Suprapubic skin (tissue), 4 donors: Measurements from ENCODE around the gene SEMA3D. TPM values are rescaled to one million over a fixed set of nuclear protein-coding genes. Genes with fewer than 3 reads are reported as not detected.

Source experiments
- DNase-seq, 2 donors: peaks; one replicate each; pipeline ENCODE4 v3.0.0-alpha.2; 2019; ENCODE audit warnings: low spot score in 2 of 2
- H3K27ac ChIP-seq: fragments of 200-600 bp; sonication (generic); one replicate; pipeline ENCODE4 v1.5.1; 2019
- H3K27me3 ChIP-seq: fragments of 200-600 bp; sonication (generic); one replicate; pipeline ENCODE4 v1.5.1; 2019
- H3K36me3 ChIP-seq: fragments of 200-600 bp; sonication (generic); one replicate; pipeline ENCODE4 v1.5.1; 2019
- H3K4me1 ChIP-seq: fragments of 200-600 bp; sonication (generic); one replicate; pipeline ENCODE4 v1.5.1; 2019
- H3K4me3 ChIP-seq: fragments of 200-600 bp; sonication (generic); one replicate; pipeline ENCODE4 v1.5.1; 2019; ENCODE audit warnings: mild to moderate bottlenecking
- H3K9me3 ChIP-seq: fragments of 200-600 bp; sonication (generic); one replicate; pipeline ENCODE4 v1.5.1; 2019
- EP300 ChIP-seq: sonication (generic); formaldehyde crosslinking; IDR thresholded peaks from one replicate; pipeline ENCODE4 v1.6.1; 2017; ENCODE audit warnings: antibody characterized with exemption
- POLR2A ChIP-seq, 2 donors: fragments of 450-650 bp; IDR thresholded peaks; one replicate each; pipeline ENCODE4 v1.6.1; 2017; ENCODE audit warnings: antibody characterized with exemption in 2 of 2, mild to moderate bottlenecking in 2 of 2, moderate library complexity in 2 of 2
- POLR2AphosphoS5 ChIP-seq, 3 donors: sonication (generic); formaldehyde crosslinking; IDR thresholded peaks; one replicate each; pipeline ENCODE4 v1.6.1; 2017; ENCODE audit warnings: antibody characterized with exemption in 3 of 3
- WGBS: methylation state at CpG from one replicate; pipeline ENCODE4 v1.1.5; 2018; 5-methylcytosine and 5-hydroxymethylcytosine counted together
- total RNA-seq, 4 donors: library from RNA; depleted of rRNA; stranded (reverse); fragments of >200 nt; gene quantifications; one replicate each; pipeline ENCODE4 v1.1.0, GENCODE V29; 2016
- TF ChIP-seq, protein P1 (sequence below), 2 donors: fragments of 200-600 bp in 1 of 2; fragments of 450-650 bp in 1 of 2; sonication (generic) in 1 of 2; IDR thresholded peaks; one replicate each; pipeline ENCODE4 v1.5.1; 2016 to 2019; ENCODE audit warnings: antibody characterized with exemption in 2 of 2, mild to moderate bottlenecking in 1 of 2, moderate library complexity in 1 of 2

The SEMA3D gene
- total RNA-seq, 4 donors from 2014 or later, result 1.9 to 5.9 (median 3.6) TPM

DNA sequence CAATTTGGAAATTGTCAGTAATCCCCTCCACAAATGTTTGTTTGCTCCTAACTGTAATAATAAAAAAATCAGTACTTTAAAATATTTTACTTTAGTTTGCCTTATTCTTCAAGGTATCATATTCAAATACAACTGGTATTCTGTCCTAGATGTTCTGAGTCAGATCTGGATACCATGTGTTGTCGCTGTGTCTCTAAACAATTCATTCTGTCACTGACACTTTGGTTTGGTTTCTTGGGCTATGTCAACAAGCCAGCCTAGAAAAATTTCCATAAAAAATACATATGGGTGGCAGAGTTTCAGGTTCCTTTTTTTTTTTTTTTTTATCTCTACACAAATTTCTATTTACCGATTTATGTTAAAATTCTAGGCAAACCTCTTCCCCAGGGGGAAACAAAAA, 33.2 kb upstream of the SEMA3D start:
- no peaks in the 10 kb centered on the region for H3K4me1 ChIP-seq
- no peak overlapping the region for H3K4me3 ChIP-seq
- no peaks in the 10 kb centered on the region for H3K9me3 ChIP-seq
- no peaks in the 10 kb centered on the region for H3K36me3 ChIP-seq
- no peak overlapping the region for H3K27ac ChIP-seq
- no peak for DNase-seq
- WGBS, result 71% methylated on average over 2 of the region's 2 CpGs
- TF ChIP-seq POLR2AphosphoS5 (IDR thresholded peaks at IDR 0.05), result no peak
- no peak for TF ChIP-seq POLR2A (IDR thresholded peaks at IDR 0.05)
- TF ChIP-seq, protein P1, sequence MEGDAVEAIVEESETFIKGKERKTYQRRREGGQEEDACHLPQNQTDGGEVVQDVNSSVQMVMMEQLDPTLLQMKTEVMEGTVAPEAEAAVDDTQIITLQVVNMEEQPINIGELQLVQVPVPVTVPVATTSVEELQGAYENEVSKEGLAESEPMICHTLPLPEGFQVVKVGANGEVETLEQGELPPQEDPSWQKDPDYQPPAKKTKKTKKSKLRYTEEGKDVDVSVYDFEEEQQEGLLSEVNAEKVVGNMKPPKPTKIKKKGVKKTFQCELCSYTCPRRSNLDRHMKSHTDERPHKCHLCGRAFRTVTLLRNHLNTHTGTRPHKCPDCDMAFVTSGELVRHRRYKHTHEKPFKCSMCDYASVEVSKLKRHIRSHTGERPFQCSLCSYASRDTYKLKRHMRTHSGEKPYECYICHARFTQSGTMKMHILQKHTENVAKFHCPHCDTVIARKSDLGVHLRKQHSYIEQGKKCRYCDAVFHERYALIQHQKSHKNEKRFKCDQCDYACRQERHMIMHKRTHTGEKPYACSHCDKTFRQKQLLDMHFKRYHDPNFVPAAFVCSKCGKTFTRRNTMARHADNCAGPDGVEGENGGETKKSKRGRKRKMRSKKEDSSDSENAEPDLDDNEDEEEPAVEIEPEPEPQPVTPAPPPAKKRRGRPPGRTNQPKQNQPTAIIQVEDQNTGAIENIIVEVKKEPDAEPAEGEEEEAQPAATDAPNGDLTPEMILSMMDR (IDR thresholded peaks at IDR 0.05), result no peak
- TF ChIP-seq EP300, result no peak
- no peaks in the 10 kb centered on the region for H3K27me3 ChIP-seq

DNA sequence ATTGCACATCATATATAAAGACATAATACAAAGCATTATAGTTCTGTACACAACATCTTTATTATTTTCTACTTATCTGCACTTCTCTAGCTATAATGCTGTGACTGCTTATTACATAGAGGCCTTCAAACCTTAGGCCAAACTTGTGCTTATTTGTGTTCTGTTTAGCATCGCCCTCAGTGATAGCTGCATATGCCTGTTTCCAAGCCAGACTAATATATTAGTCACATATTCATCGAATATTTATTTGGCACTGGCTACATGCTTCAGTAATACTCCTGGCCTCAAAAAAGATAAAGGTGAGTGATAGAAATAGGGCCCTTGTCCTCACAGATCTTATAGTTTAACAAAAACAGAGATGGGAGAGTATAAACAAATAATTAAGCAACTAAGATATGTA, 30.2 kb upstream of the SEMA3D start:
- TF ChIP-seq POLR2A (IDR thresholded peaks at IDR 0.05) (no peak), POLR2AphosphoS5 (IDR thresholded peaks at IDR 0.05) (no peak), EP300 (no peak)
- TF ChIP-seq, protein P1 (IDR thresholded peaks at IDR 0.05), result no peak
- DNase-seq, result no peak
- no peak overlapping the region for H3K4me3 ChIP-seq
- H3K27ac ChIP-seq, result no peak overlapping the region
- no peaks in the 10 kb centered on the region for H3K4me1 ChIP-seq
- WGBS, result 80% methylated on average over 2 of the region's 2 CpGs
- no peaks in the 10 kb centered on the region for H3K9me3 ChIP-seq
- H3K36me3 ChIP-seq, result no peaks in the 10 kb centered on the region
- H3K27me3 ChIP-seq, result no peaks in the 10 kb centered on the region

DNA sequence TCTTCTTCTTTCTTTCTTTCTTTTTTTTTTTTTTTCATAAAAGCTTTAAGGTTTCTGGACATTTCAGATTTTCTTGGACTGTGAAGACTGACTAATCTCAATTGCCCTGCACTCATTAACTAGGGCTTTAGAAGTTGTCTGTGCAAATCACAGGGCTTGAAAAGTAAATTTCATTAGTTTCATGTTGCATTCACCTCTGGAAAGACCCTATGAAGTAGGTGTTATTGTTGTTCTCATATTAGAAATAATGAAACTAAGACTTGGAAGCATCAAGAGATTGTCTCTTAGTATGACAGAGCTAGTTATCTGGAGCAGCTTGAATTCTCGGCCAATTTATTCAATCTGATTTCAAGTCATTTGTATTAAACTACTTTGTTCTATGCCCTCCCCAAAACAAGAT, 28.2 kb upstream of the SEMA3D start:
- Histone ChIP-seq H3K36me3 (no peaks in the 10 kb centered on the region), H3K4me1 (no peaks in the 10 kb centered on the region), H3K9me3 (no peaks in the 10 kb centered on the region), H3K27ac (no peak overlapping the region), H3K4me3 (no peak overlapping the region), H3K27me3 (no peaks in the 10 kb centered on the region)
- DNase-seq, result no peak
- no peak for TF ChIP-seq POLR2A (IDR thresholded peaks at IDR 0.05)
- no peak for TF ChIP-seq EP300
- WGBS, result 97% methylated on average over 1 of the region's 1 CpG

DNA sequence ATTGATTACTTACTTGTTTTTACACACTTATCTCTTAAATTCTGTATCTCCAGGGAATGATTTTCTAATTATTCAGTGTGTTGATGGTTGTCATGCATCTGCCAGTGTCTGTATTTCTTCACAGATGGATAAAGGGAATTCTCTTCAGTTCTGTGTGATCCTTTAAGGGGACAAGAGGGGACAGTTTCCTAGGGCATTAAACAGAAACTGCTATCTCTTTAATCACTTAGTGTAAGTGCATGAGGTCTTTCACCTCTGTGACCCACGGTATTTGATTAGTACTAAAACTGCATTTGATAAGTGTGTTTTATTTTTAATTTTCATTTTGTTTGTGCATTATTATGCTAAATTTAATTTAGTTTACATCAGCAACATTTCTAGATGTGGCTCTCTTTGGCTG, 26.6 kb upstream of the SEMA3D start:
- Histone ChIP-seq H3K27me3 (no peaks in the 10 kb centered on the region), H3K27ac (no peak overlapping the region), H3K9me3 (no peaks in the 10 kb centered on the region), H3K4me1 (no peaks in the 10 kb centered on the region), H3K36me3 (no peaks in the 10 kb centered on the region), H3K4me3 (no peak overlapping the region)
- WGBS, result 71% methylated on average over 1 of the region's 1 CpG
- no peak for DNase-seq
- no peak for TF ChIP-seq POLR2AphosphoS5 (IDR thresholded peaks at IDR 0.05)
- no peak for TF ChIP-seq POLR2A (IDR thresholded peaks at IDR 0.05)
- TF ChIP-seq EP300, result no peak
- TF ChIP-seq, protein P1 (IDR thresholded peaks at IDR 0.05), result no peak

DNA sequence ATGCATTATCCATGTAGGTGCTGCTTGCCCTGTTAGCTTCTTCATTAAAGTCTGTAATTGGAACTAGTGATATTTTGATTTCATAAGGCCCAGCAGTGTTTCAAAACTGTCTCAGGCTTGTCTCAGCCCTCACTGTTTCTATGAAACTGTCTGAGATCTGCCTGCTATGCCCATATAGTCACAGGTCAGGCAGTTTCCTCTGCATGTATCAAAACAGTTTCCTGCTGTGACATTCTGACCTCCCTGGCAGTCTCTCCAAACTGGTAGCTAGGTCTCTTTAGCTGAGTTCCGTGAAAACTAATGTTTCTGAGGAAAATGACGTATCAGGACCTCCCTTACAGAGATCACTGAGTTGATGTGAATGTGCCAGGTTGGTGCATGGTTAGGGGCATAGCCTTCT, 18.9 kb upstream of the SEMA3D start:
- Histone ChIP-seq H3K36me3 (no peaks in the 10 kb centered on the region), H3K4me1 (no peaks in the 10 kb centered on the region), H3K4me3 (no peak overlapping the region), H3K9me3 (no peaks in the 10 kb centered on the region), H3K27me3 (no peaks in the 10 kb centered on the region), H3K27ac (no peak overlapping the region)
- no peak for DNase-seq
- TF ChIP-seq POLR2AphosphoS5 (IDR thresholded peaks at IDR 0.05) (no peak), EP300 (no peak), POLR2A (IDR thresholded peaks at IDR 0.05) (no peak)
- TF ChIP-seq, protein P1 (IDR thresholded peaks at IDR 0.05), result no peak
- 66% methylated on average over 2 of the region's 2 CpGs for WGBS

DNA sequence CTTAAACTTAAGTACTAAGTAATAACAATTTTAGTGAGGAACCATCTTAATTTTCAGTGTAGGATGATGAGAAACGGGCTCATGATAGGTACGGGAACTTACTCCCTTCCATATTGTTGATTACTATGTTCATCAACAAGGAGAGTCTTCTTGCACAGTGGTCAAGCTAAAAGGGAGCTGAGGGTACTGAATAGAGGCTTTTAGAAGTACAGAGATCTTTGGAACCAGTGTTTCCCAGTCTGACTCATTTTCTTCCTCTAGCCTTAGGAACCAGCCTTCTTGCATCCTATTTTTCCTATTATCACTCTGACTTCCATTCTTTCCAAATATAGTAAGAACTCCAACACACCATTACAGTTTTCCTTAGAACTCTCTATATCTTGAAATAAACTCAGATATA, 17.6 kb upstream of the SEMA3D start:
- Histone ChIP-seq H3K9me3 (no peaks in the 10 kb centered on the region), H3K36me3 (no peaks in the 10 kb centered on the region), H3K27me3 (no peaks in the 10 kb centered on the region), H3K27ac (no peak overlapping the region), H3K4me1 (no peaks in the 10 kb centered on the region), H3K4me3 (no peak overlapping the region)
- DNase-seq, result no peak
- TF ChIP-seq, protein P1 (IDR thresholded peaks at IDR 0.05), result no peak
- no peak for TF ChIP-seq POLR2AphosphoS5 (IDR thresholded peaks at IDR 0.05)
- no peak for TF ChIP-seq POLR2A (IDR thresholded peaks at IDR 0.05)
- no peak for TF ChIP-seq EP300
- 45% methylated on average over 2 of the region's 2 CpGs for WGBS
